ENCODE measurements around the gene IL12RB2. TPM values are rescaled to one million over a fixed set of nuclear protein-coding genes. Genes with fewer than 3 reads are reported as not detected.

IL12RB2 gene
- total RNA-seq, 1 experiment from 2014 or later: 0.22 TPM

DNA sequence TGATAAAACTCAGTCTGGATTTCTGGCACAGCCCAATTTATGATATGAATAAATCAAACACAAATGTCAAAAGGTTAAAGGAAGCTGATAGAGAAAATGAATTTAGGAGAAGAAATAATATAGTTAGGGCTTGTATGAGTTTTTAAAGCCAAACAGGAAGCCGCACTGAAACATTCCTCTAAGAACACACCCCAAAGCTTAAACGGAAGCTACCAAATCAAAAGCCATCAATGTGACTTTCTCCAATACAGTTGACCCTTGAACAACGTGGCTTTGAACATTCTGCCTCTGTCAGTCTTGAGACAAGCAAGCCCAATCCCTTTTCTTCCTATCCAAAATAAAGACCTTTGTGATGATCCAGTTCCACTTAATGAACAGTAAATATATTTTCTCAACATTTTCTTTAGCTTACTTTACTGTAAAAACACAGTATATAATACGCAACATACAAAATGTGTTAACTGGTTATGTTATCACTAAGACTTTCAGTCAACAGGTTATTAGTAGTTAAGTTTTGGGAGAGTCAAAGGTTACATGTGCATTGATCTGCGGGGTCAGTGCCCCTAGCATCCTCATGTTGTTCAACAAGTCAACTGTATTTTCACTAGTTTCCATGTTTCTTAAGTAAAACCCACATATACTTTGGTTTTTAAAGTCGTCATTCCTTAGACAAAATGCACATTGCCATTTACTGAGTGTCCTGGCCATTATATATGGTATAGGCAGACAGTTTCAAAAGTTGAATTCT lies 111.3 kb downstream of the IL12RB2 start:
- intact Hi-C loops (cut with micrococcal nuclease): no loop called here
- ChIA-PET RAD21 (ENCODE audit: low non-redundant PET in 1 of 2, low total read pairs in 2 of 2, uncharacterized antibody in 2 of 2, unreplicated experiment in 2 of 2) (no interaction called here), CTCF (no interaction called here), POLR2A (no interaction called here)
- Histone ChIP-seq H3K36me3 (ENCODE audit: control insufficient read depth in 1 of 2, insufficient read depth in 2 of 2, low read length in 2 of 2) (peaks cover 81 to 94% of the 10 kb centered on the region in 2 experiments), H3K79me2 (ENCODE audit: insufficient read depth, low read length) (peaks cover 100% of the 10 kb centered on the region), H3K27me3 (ENCODE audit: insufficient read depth, low read length) (no peaks in the 10 kb centered on the region), H3K9me2 (ENCODE audit: insufficient read depth) (no peaks in the 10 kb centered on the region), H3K4me1 (ENCODE audit: control insufficient read depth in 1 of 2, insufficient read depth in 2 of 2, low read length in 2 of 2) (no peaks in the 10 kb centered on the region), H3K27ac (ENCODE audit: low read depth, low read length) (no peak overlapping the region), H3K4me3 (replicated peaks in 1 of 2; ENCODE audit: low read depth in 1 of 2, low read length in 2 of 2) (no peak overlapping the region), H2AFZ (ENCODE audit: low read depth, low read length, poor library complexity, severe bottlenecking) (no peak overlapping the region), H3K4me2 (ENCODE audit: low read length) (no peak overlapping the region), H3K9me3 (ENCODE audit: control insufficient read depth in 1 of 2, insufficient read depth in 1 of 2, low read depth in 1 of 2, low read length in 2 of 2) (no peaks in the 10 kb centered on the region), H4K20me1 (ENCODE audit: insufficient read depth) (peaks cover 79% of the 10 kb centered on the region), H3K9ac (ENCODE audit: low read length) (no peak overlapping the region)
- BruUV-seq (replicated peaks): no TSS peak
- no peak for DNase-seq (ENCODE audit: low read depth, low spot score)
- TF ChIP-seq ZNF274 (IDR thresholded peaks at IDR 0.05; ENCODE audit: low read depth, low read length): no peak
- TF ChIP-seq RAD21 (IDR thresholded peaks at IDR 0.05; ENCODE audit: low read depth): no peak
- ATAC-seq: no peak

- H3K9me3 ChIP-seq (ENCODE audit: control insufficient read depth in 1 of 2, insufficient read depth in 1 of 2, low read depth in 1 of 2, low read length in 2 of 2): no peaks in the 10 kb centered on the region
- no peak overlapping the region for H3K9ac ChIP-seq (ENCODE audit: low read length)
- ChIA-PET POLR2A (no interaction called here), RAD21 (ENCODE audit: low non-redundant PET in 1 of 2, low total read pairs in 2 of 2, uncharacterized antibody in 2 of 2, unreplicated experiment in 2 of 2) (no interaction called here), CTCF (no interaction called here)
- no peaks in the 10 kb centered on the region for H3K9me2 ChIP-seq (ENCODE audit: insufficient read depth)
- H3K4me3 ChIP-seq (replicated peaks in 1 of 2; ENCODE audit: low read depth in 1 of 2, low read length in 2 of 2): no peak overlapping the region
- intact Hi-C loops (cut with micrococcal nuclease): no loop called here
- peaks cover 75% of the 10 kb centered on the region for H4K20me1 ChIP-seq (ENCODE audit: insufficient read depth)
- no peaks in the 10 kb centered on the region for H3K4me1 ChIP-seq (ENCODE audit: control insufficient read depth in 1 of 2, insufficient read depth in 2 of 2, low read length in 2 of 2)
- no peak overlapping the region for H3K4me2 ChIP-seq (ENCODE audit: low read length)
- H3K36me3 ChIP-seq (ENCODE audit: control insufficient read depth in 1 of 2, insufficient read depth in 2 of 2, low read length in 2 of 2): peaks cover 82 to 92% of the 10 kb centered on the region in 2 experiments
- no peak overlapping the region for H2AFZ ChIP-seq (ENCODE audit: low read depth, low read length, poor library complexity, severe bottlenecking)
- H3K79me2 ChIP-seq (ENCODE audit: insufficient read depth, low read length): peaks cover 100% of the 10 kb centered on the region
- no peak for DNase-seq (ENCODE audit: low read depth, low spot score)
- no TSS peak for BruUV-seq (replicated peaks)
- H3K27me3 ChIP-seq (ENCODE audit: insufficient read depth, low read length): no peaks in the 10 kb centered on the region
- no peak for ATAC-seq
- no peak overlapping the region for H3K27ac ChIP-seq (ENCODE audit: low read depth, low read length)
- TF ChIP-seq, protein P1, sequence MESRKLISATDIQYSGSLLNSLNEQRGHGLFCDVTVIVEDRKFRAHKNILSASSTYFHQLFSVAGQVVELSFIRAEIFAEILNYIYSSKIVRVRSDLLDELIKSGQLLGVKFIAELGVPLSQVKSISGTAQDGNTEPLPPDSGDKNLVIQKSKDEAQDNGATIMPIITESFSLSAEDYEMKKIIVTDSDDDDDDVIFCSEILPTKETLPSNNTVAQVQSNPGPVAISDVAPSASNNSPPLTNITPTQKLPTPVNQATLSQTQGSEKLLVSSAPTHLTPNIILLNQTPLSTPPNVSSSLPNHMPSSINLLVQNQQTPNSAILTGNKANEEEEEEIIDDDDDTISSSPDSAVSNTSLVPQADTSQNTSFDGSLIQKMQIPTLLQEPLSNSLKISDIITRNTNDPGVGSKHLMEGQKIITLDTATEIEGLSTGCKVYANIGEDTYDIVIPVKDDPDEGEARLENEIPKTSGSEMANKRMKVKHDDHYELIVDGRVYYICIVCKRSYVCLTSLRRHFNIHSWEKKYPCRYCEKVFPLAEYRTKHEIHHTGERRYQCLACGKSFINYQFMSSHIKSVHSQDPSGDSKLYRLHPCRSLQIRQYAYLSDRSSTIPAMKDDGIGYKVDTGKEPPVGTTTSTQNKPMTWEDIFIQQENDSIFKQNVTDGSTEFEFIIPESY (IDR thresholded peaks at IDR 0.05; ENCODE audit: extremely low read depth, insufficient replicate concordance, low read length): no peak
- TF ChIP-seq ZFX (IDR thresholded peaks at IDR 0.05): no peak
- no peak for TF ChIP-seq CBX3 (IDR thresholded peaks at IDR 0.05; ENCODE audit: low read depth)
- no peak for TF ChIP-seq ZNF274 (IDR thresholded peaks at IDR 0.05; ENCODE audit: low read depth, low read length)
- no peak for TF ChIP-seq TCF7L2 (IDR thresholded peaks at IDR 0.05; ENCODE audit: borderline replicate concordance, extremely low read depth, insufficient read depth, insufficient read length)
- TF ChIP-seq POLR2A (IDR thresholded peaks at IDR 0.05; ENCODE audit: borderline replicate concordance, extremely low read depth, insufficient read depth, insufficient read length): no peak
- TF ChIP-seq EZH2 (IDR thresholded peaks at IDR 0.05): no peak
- no peak for TF ChIP-seq CEBPB (IDR thresholded peaks at IDR 0.05; ENCODE audit: low read depth)
- TF ChIP-seq, protein P2, sequence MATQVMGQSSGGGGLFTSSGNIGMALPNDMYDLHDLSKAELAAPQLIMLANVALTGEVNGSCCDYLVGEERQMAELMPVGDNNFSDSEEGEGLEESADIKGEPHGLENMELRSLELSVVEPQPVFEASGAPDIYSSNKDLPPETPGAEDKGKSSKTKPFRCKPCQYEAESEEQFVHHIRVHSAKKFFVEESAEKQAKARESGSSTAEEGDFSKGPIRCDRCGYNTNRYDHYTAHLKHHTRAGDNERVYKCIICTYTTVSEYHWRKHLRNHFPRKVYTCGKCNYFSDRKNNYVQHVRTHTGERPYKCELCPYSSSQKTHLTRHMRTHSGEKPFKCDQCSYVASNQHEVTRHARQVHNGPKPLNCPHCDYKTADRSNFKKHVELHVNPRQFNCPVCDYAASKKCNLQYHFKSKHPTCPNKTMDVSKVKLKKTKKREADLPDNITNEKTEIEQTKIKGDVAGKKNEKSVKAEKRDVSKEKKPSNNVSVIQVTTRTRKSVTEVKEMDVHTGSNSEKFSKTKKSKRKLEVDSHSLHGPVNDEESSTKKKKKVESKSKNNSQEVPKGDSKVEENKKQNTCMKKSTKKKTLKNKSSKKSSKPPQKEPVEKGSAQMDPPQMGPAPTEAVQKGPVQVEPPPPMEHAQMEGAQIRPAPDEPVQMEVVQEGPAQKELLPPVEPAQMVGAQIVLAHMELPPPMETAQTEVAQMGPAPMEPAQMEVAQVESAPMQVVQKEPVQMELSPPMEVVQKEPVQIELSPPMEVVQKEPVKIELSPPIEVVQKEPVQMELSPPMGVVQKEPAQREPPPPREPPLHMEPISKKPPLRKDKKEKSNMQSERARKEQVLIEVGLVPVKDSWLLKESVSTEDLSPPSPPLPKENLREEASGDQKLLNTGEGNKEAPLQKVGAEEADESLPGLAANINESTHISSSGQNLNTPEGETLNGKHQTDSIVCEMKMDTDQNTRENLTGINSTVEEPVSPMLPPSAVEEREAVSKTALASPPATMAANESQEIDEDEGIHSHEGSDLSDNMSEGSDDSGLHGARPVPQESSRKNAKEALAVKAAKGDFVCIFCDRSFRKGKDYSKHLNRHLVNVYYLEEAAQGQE (IDR thresholded peaks at IDR 0.05; ENCODE audit: low read depth): no peak
- no peak for TF ChIP-seq EGR1 (IDR thresholded peaks at IDR 0.05; ENCODE audit: low read depth)
- TF ChIP-seq YY1 (IDR thresholded peaks at IDR 0.05; ENCODE audit: extremely low read depth, insufficient replicate concordance, low read depth, low read length): no peak
- TF ChIP-seq POLR2AphosphoS5 (IDR thresholded peaks at IDR 0.05; ENCODE audit: low read depth, low read length): no peak
- TF ChIP-seq EZH2phosphoT487 (IDR thresholded peaks at IDR 0.05; ENCODE audit: borderline replicate concordance): no peak
Measured at GRCh38 chr1:67420835-67421492, 113.3 kb downstream of the IL12RB2 start.
